ENCODE results near the gene CCM2.

GRCh38 chr7:44958645-44959344 lies 41.2 kb upstream of the CCM2 start:
- TF ChIP-seq, protein P1, sequence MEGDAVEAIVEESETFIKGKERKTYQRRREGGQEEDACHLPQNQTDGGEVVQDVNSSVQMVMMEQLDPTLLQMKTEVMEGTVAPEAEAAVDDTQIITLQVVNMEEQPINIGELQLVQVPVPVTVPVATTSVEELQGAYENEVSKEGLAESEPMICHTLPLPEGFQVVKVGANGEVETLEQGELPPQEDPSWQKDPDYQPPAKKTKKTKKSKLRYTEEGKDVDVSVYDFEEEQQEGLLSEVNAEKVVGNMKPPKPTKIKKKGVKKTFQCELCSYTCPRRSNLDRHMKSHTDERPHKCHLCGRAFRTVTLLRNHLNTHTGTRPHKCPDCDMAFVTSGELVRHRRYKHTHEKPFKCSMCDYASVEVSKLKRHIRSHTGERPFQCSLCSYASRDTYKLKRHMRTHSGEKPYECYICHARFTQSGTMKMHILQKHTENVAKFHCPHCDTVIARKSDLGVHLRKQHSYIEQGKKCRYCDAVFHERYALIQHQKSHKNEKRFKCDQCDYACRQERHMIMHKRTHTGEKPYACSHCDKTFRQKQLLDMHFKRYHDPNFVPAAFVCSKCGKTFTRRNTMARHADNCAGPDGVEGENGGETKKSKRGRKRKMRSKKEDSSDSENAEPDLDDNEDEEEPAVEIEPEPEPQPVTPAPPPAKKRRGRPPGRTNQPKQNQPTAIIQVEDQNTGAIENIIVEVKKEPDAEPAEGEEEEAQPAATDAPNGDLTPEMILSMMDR (conservative IDR thresholded peaks at IDR 0.05 in 1 of 2, IDR thresholded peaks at IDR 0.05 in 1 of 2; ENCODE audit: extremely low read depth in 1 of 2, insufficient read depth in 1 of 2, low read depth in 1 of 2, low read length in 2 of 2) = no peak
- TF ChIP-seq EZH2 (IDR thresholded peaks at IDR 0.05; ENCODE audit: borderline replicate concordance, low read length) = no peak

All from mammary epithelial cell (primary cell).